Stimulated activated CD4-positive, alpha-beta T cell treated with anti-CD3 and anti-CD28 coated beads, Interleukin-4, amount 100 ng/mL, for 24 hours (primary cell): Measurements from ENCODE around the gene CTRB2.

Experiments
- DNase-seq: peaks from one replicate; pipeline ENCODE4 v3.0.0-alpha.2; 2020

CTRB2 gene

GRCh38 chr16:75203667-75204409 lies 3.1 kb downstream of the CTRB2 start:
- no peak for DNase-seq

DNA sequence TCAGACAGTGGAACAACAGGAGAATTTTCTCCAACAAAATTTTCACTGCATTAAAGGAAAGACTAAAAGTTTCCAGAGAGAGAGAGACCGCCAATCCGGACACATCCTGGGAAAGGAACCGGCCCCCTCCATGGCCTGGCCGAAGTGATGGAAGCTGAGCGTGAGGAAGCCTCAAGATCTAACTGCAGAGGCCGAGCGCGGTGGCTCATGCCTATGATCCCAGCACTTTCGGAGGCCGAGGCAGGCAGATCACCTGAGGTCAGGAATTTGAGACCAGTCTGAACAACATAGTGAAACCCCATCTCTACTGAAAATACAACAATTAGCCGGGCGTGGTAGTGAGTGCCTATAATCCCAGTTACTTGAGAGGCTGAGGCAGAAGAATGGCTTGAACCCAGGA lies 3.9 kb downstream of the CTRB2 start:
- no peak for DNase-seq

DNA sequence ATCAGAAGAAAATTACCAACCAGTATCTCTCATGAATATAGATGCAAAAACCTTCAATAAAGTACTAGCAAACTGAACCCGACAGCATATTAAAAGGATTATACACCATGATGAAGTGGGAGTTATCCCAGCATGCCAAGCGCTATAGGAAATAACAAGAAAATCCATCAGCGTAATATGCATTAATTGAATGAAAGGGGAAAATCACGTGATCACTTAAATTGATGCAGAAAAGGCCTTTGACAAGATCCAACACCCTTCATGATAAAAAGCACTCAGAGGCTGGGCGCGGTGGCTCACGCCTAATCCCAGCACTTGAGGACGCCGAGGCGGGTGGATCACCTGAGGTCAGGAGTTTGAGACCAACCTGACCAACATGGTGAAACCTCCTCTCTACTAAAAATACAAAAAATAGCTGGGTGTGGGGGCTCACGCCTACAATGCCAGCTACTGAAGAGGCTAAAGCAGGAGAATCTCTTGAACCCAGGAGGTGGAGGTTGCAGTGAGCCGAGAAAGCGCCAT lies 4.8 kb downstream of the CTRB2 start:
- DNase-seq = no peak

GRCh38 chr16:75198135-75198600 lies 8.8 kb downstream of the CTRB2 start:
- no peak for DNase-seq

DNA sequence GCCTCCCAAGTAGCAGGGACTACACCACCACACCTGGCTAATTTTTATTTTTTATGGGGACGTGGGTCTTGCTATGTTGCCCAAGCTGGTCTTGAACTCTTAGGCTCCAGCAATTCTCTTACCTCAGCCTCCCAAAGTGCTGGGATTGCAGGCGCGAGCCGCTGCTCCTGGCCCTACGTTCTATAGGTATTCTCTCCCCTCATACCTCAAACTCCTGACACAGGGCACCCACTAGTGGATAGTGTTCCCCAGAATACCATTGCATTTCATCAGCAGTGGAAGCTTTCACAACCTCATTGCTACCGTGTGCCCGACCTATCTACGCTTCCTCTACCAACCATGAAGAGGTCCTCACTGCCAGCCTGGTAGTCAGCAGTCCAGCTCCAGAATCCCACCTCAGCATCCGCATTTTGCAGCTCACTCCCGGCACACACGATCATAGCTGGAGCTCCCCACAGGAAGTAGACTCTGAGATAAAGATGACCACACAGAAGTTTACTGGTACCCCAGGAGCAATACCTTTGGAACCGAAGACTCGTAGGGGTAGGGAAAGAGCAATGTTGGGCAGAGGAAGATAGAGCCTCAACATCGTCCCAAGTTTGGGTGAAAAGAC lies 9.3 kb downstream of the CTRB2 start:
- DNase-seq = no peak

GRCh38 chr16:75196836-75197235 lies 10.1 kb downstream of the CTRB2 start:
- DNase-seq = no peak

DNA sequence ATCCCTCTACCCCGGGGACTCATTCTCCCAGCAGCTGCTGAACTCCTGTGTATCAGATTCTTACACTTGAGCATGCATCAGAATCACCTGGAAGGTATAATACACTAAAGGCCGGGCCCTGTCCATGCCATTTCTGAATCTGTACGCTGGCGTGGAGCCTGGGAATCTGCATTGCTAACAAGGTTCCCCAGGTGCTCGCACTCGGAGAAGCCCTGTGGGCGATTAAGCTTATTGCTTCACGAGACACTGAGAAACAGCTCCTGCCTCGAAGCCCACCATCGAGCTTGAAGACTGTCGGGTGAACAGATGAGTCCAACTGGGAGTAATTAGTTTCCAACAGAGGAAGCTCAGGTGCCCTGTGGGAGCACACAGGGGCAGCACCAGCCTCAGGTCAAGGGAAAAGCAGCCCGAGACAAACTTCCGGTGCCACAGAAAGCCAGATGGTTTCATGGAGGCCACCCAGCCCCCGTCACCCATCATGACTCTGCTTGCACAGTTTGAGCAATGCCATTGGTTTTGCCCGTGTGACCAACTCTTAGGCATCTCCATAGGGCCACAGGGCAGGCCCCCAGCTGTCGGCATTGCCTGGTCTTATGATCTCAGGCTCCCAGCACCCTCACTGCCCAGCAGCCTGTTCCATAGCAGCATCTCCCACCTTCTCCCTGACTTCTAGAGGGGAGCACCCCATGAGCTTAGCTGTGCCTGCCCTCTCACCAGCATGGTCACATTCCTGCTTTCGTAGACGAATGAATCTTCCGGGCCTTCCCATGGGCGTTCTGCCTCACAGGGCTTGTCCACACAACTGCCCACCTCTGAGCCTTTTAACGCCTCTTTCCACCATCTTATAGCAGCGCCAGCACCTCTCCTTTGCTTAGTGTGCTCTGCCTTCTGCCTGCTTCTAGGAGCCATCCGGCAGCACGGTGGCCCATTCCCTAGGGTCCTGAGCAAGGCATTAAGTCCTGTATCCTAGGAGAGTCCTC lies 10.9 kb downstream of the CTRB2 start:
- DNase-seq = no peak

- no peak for DNase-seq
Observed at GRCh38 chr16:75193730-75194444, 13.1 kb downstream of the CTRB2 start.

DNA sequence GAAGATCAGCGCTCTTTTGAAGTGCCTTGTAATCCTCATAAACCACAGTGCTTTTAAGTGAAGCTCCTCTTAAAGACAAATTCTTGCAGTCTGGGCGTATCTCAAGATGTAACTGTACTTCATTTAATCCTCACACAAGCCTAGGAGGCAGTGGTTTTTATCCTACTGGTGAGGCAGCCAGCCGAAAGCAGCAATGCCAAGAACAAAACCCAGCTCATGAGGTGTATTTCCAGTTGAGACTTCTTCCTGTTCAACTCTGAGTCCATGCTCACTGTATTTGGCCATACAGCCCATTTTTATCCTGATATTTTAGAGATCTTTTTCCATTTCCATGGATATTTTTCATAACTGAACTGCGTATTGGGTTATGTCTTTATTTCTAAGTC lies 13.7 kb downstream of the CTRB2 start:
- no peak for DNase-seq

DNA sequence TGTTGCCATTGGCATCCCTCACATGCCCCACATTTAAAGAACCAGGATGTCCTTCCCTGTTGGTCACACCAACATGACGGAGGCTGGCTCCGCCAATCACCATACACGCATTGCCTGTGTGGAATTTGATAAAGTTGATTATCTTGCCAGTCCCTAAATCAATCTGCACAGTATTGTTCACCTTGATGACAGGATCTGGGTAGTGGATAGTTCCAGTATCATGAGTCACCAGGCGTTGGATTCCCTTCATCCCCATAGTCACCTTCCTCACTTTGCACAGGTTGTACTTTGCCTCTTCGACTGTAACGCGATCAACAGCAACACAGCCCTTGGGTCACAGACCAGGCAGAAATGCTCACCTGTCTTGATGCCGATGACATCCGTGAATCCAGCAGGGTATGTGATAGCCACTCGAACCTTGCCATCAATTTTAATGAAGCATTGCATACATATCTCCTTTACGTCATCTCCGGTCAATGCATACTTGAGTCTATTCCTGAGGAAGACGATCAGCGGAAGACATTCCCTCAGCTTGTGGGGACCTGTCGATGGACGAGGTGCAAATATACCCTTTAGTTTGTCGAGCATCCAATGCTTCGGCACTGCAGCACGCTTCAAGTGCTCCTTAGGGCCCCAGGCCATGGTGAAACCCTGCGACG lies 14.2 kb downstream of the CTRB2 start:
- DNase-seq = no peak

DNA sequence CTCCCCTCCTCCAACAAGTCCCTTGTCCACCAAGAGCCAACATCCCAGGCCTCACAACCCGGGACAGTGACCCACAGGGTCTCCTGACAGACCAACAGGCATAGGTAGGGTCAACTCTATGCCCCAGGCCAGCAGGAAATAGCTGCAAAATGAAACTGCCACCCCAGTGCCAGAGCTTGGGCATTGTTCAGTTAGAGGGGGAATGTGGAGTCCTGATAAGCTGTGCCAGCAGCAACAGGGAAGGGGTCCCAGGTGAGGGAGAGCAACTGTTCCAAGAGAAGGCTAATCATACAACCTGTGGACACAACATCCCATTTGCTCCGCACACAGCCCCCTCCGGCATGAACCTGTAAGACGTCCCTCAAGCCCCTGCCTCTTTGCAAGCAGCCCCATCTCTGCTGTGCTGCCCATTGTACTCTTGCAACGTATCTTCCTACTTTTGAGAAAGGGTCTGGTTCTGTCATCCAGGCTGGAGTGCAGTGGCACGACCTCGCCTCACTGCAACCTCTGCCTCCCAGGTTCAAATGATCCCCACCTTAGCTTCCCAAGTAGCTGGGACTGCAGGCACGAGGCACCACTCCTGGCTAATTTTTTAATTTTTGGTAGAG lies 17.2 kb downstream of the CTRB2 start:
- DNase-seq = no peak

DNA sequence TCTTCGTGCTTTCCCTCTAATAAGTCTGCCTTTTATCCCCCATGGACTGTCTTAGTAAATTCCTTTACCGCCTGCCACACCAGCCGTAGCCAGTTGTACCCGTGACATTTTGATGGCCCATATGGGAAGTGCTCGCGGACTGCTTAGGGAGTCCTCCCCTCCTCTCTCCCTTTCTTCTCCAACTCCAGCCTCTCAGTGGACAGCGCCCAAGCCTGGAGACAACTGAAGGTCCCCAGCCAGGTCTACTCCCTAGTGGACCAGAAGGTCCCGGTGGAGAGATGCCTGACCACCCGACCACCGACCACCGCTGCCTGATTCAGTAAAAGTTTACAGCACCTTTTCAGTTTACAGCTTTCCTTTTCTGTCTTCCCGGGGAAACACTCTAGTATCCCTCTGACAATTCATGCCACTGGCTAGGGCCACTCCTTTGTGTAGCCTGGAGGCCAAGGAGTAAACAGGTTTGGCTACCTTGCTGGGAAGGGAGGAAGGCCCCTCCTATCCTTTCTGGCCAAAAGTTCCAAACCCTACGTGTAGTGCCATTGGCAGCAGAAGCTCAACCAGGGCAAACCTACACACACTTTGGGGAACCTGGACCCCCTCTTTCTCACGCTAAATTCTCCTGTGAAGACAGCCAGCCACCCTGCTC lies 18.0 kb downstream of the CTRB2 start:
- DNase-seq = no peak

DNA sequence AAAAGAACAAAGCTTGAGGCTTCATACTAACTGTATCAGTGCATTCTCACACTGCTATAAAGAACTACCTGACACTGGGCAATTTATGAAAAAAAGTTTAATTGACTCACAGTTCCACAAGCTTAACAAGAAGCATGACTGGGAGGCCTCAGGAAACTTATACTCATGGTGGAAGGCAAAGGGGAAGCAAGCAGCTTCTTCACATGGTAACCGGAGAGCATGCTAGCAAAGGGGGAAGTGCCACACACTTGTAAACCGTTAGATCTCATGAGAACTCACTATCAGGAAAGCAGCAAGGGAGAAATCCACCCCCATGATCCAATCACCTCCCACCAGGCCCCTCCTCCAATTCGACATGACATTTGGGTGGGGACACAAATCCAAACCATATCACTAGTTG lies 25.3 kb downstream of the CTRB2 start:
- DNase-seq = no peak

GRCh38 chr16:75179208-75179607 lies 27.8 kb downstream of the CTRB2 start:
- DNase-seq = no peak

GRCh38 chr16:75176926-75177325 lies 30.0 kb downstream of the CTRB2 start:
- DNase-seq = no peak

GRCh38 chr16:75175074-75175473 lies 31.9 kb downstream of the CTRB2 start:
- no peak for DNase-seq

GRCh38 chr16:75172578-75172977 lies 34.4 kb downstream of the CTRB2 start:
- DNase-seq = no peak

GRCh38 chr16:75169899-75170405 lies 37.0 kb downstream of the CTRB2 start:
- DNase-seq = no peak

DNA sequence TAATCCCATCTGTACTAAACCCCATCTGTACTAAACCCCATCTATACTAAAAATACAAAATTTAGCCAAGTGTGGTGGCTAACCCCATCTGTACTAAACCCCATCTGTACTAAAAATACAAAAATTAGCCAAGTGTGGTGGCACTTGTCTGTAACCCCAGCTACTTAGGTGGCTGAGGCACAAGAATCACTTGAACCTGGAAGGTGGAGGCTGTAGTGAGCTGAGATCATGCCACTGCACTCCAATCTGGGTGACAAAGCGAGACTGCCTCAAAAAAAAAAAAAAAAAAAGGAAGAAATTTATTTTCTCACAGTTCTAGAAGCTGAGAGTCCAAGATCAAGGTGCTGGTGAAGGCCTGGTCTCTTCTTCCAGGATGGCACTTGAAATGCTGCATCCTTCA lies 46.6 kb downstream of the CTRB2 start:
- DNase-seq = no peak
